Tibial nerve (tissue), 4 donors: ENCODE results near the gene EEIG2.

Source experiments
- CTCF ChIP-seq, 5 experiments: fragments of 200-600 bp in 3 of 5; fragments of 450-650 bp in 2 of 5; sonication (generic) in 3 of 5; IDR thresholded peaks; one replicate each; pipeline ENCODE4 v1.5.1; 2016 to 2019; ENCODE audit warnings: antibody characterized with exemption in 5 of 5, mild to moderate bottlenecking in 3 of 5, moderate library complexity in 2 of 5
- EP300 ChIP-seq, 2 donors: sonication (generic); formaldehyde crosslinking; IDR thresholded peaks; one replicate each; pipeline ENCODE4 v1.6.1; 2017; ENCODE audit warnings: antibody characterized with exemption in 2 of 2, mild to moderate bottlenecking in 1 of 2
- POLR2A ChIP-seq, 2 donors: fragments of 450-650 bp; IDR thresholded peaks; one replicate each; pipeline ENCODE4 v1.6.1; 2017; ENCODE audit warnings: antibody characterized with exemption in 2 of 2, mild to moderate bottlenecking in 2 of 2, moderate library complexity in 2 of 2

- no peak for TF ChIP-seq CTCF (IDR thresholded peaks at IDR 0.05)
- no peak for TF ChIP-seq POLR2A (IDR thresholded peaks at IDR 0.05)
- no peak for TF ChIP-seq EP300 (IDR thresholded peaks at IDR 0.05)
Observed at GRCh38 chr1:108574008-108574407, 14.1 kb downstream of the EEIG2 start.
